Bronchial epithelial cell (primary cell): ENCODE results near the gene MUC13. TPM values are rescaled to one million over a fixed set of nuclear protein-coding genes. Genes with fewer than 3 reads are reported as not detected.

ENCODE experiments used
- DNase-seq: peaks from one replicate; pipeline ENCODE4 v3.0.0-alpha.2; 2010; ENCODE audit warnings: low read depth
- FAIRE-seq: peaks from 2 replicates; lab custom pipeline; 2011; peaks lifted over from hg19 to GRCh38; lab: Jason Lieb, UNC
- H3K27me3 ChIP-seq: 2 replicates; pipeline ENCODE4 v1.5.1; 2011; ENCODE audit warnings: low read length; ENCODE audit not compliant: control insufficient read depth, insufficient read depth
- H3K36me3 ChIP-seq: 2 replicates; pipeline ENCODE4 v1.5.1; 2011; ENCODE audit warnings: low read length; ENCODE audit not compliant: control insufficient read depth, insufficient read depth
- H3K4me3 ChIP-seq: 2 replicates; pipeline ENCODE4 v1.5.1; 2011; ENCODE audit warnings: mild to moderate bottlenecking, low read depth, low read length, control low read depth
- total RNA-seq: library from RNA; depleted of rRNA; stranded (reverse); fragments of >200 nt; gene quantifications from 2 replicates; pipeline ENCODE4 v1.2.1, GENCODE V29; 2014
- TF ChIP-seq, protein P1 (sequence below): IDR thresholded peaks from 2 replicates; pipeline ENCODE4 v1.5.1; 2011; ENCODE audit warnings: mild to moderate bottlenecking, moderate library complexity, low read length, control low read depth, inconsistent platforms; ENCODE audit not compliant: insufficient read depth, severe bottlenecking

Gene MUC13
- total RNA-seq, 1 donor from 2014 or later = not detected

- Histone ChIP-seq H3K36me3 (peaks cover 8% of the 10 kb centered on the region), H3K4me3 (no peak overlapping the region)
Observed at GRCh38 chr3:124973290-124973689, 38.7 kb upstream of the MUC13 start.

DNA sequence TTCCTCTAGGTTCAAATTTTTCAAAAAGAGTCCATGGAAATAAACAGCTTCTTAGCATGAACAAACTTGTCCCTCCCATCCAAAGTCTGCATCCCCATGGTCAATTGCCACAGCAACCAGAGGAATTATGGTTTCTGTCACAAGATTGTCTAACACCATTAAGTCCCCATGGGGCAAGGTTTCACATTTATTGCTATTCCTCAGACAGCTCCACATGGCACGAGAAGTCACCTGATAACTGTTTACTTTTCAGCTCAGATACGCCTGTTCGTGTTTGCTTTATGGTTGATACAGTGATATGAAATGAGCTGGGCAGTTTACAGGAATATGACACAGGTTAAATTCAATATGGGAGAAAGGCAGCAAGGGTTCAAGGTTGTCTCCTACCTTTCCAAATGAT is 37.9 kb upstream of the MUC13 start:
- DNase-seq (no peak), FAIRE-seq (no peak)
- no peak overlapping the region for H3K4me3 ChIP-seq
- TF ChIP-seq, protein P1, sequence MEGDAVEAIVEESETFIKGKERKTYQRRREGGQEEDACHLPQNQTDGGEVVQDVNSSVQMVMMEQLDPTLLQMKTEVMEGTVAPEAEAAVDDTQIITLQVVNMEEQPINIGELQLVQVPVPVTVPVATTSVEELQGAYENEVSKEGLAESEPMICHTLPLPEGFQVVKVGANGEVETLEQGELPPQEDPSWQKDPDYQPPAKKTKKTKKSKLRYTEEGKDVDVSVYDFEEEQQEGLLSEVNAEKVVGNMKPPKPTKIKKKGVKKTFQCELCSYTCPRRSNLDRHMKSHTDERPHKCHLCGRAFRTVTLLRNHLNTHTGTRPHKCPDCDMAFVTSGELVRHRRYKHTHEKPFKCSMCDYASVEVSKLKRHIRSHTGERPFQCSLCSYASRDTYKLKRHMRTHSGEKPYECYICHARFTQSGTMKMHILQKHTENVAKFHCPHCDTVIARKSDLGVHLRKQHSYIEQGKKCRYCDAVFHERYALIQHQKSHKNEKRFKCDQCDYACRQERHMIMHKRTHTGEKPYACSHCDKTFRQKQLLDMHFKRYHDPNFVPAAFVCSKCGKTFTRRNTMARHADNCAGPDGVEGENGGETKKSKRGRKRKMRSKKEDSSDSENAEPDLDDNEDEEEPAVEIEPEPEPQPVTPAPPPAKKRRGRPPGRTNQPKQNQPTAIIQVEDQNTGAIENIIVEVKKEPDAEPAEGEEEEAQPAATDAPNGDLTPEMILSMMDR = no peak
- no peaks in the 10 kb centered on the region for H3K27me3 ChIP-seq
- peaks cover 8% of the 10 kb centered on the region for H3K36me3 ChIP-seq

More at GRCh38 chr3:124973290-124973689, 38.7 kb upstream of the MUC13 start:
- FAIRE-seq (no peak), DNase-seq (no peak)
- no peaks in the 10 kb centered on the region for H3K27me3 ChIP-seq
- TF ChIP-seq, protein P1 = no peak

GRCh38 chr3:124969963-124970722 is 35.6 kb upstream of the MUC13 start:
- TF ChIP-seq, protein P1 = no peak
- Histone ChIP-seq H3K27me3 (no peaks in the 10 kb centered on the region), H3K4me3 (no peak overlapping the region), H3K36me3 (peaks cover 8% of the 10 kb centered on the region)
- FAIRE-seq = no peak
- no peak for DNase-seq

DNA sequence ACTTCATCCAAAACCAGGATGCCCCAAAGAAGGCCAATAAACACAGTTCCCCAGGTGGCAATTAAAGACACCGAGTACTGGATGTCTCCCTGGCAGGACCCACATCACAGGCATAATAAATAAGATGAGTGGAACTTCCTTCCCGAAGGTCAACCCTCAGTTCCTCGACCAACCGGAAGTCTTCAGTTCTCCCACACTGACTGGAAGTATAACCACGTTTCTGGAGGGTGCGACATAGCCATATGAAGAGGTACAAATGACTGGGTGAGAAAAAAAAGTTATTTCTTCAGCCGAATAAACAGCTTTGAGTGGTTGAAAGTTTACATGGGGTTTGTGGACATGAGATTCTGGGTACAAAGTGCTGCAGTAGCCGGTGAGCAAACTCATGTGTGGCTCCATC is 34.6 kb upstream of the MUC13 start:
- TF ChIP-seq, protein P1 = no peak
- no peak overlapping the region for H3K4me3 ChIP-seq
- DNase-seq (no peak), FAIRE-seq (no peak)
- H3K36me3 ChIP-seq = peaks cover 7% of the 10 kb centered on the region
- H3K27me3 ChIP-seq = no peaks in the 10 kb centered on the region

- H3K27me3 ChIP-seq = no peaks in the 10 kb centered on the region
- H3K4me3 ChIP-seq = no peak overlapping the region
- TF ChIP-seq, protein P1 = no peak
- FAIRE-seq = no peak
- peaks cover 4% of the 10 kb centered on the region for H3K36me3 ChIP-seq
- no peak for DNase-seq
Observed at GRCh38 chr3:124967964-124968363, 33.4 kb upstream of the MUC13 start.
